ENCODE results near the gene FAM171A2. TPM values are rescaled to one million over a fixed set of nuclear protein-coding genes. Genes with fewer than 3 reads are reported as not detected.
"Not testable (repeated sequence)": the region's sequence is repeated elsewhere in the genome, so short reads cannot be mapped to it uniquely, and the experiment has no call there.

Gene FAM171A2
- total and polyA plus RNA-seq, 8 donors = 0.24 to 1.3 (median 0.69) TPM

- intact Hi-C loops (cut with DNase I) = no loop called here
- H3K9me3 ChIP-seq = no peaks in the 10 kb centered on the region
- peak in 1 of 4 donors; percentile 8 for ATAC-seq
- H3K36me3 ChIP-seq = no peaks in the 10 kb centered on the region
- WGBS, 2 donors = 47 to 60% methylated on average over 21 to 22 of the region's 22 CpGs
- peak in 2 of 6 donors; percentile 17 to 45 for DNase-seq
- no peak for TF ChIP-seq CTCF (IDR thresholded peaks at IDR 0.05)
- no peaks in the 10 kb centered on the region for H3K27me3 ChIP-seq
- no peak for FAIRE-seq
- no peak overlapping the region for H3K4me3 ChIP-seq
- no peaks in the 10 kb centered on the region for H3K4me1 ChIP-seq
- H3K27ac ChIP-seq = no peak overlapping the region
Observed at GRCh38 chr17:44375196-44376017, 11.8 kb upstream of the FAM171A2 start.

- ATAC-seq (peak in 2 of 4 donors; percentile 24 to 56), DNase-seq (peak in 2 of 6 donors; percentile 37 to 56), FAIRE-seq (no peak)
- WGBS, 2 donors = 38 to 45% methylated on average over 28 to 31 of the region's 31 CpGs
- Histone ChIP-seq H3K9me3 (no peaks in the 10 kb centered on the region), H3K36me3 (no peaks in the 10 kb centered on the region), H3K27ac (no peak overlapping the region), H3K27me3 (no peaks in the 10 kb centered on the region), H3K4me1 (no peaks in the 10 kb centered on the region), H3K4me3 (no peak overlapping the region)
- intact Hi-C loops (cut with DNase I) = no loop called here
- no peak for TF ChIP-seq CTCF (IDR thresholded peaks at IDR 0.05)
Observed at GRCh38 chr17:44374306-44375195, 10.9 kb upstream of the FAM171A2 start.

- no peak overlapping the region for H3K27ac ChIP-seq
- 62 to 72% methylated on average over 10 of the region's 10 CpGs for WGBS, 2 donors
- DNase-seq (peak in 1 of 6 donors; percentile 3), FAIRE-seq (no peak), ATAC-seq (no peak)
- no peaks in the 10 kb centered on the region for H3K36me3 ChIP-seq
- intact Hi-C loops (cut with DNase I) = no loop called here
- TF ChIP-seq CTCF (IDR thresholded peaks at IDR 0.05) = no peak
- H3K9me3 ChIP-seq = no peaks in the 10 kb centered on the region
- H3K4me1 ChIP-seq = no peaks in the 10 kb centered on the region
- no peaks in the 10 kb centered on the region for H3K27me3 ChIP-seq
- H3K4me3 ChIP-seq = no peak overlapping the region
Observed at GRCh38 chr17:44372036-44372435, 8.4 kb upstream of the FAM171A2 start.

DNA sequence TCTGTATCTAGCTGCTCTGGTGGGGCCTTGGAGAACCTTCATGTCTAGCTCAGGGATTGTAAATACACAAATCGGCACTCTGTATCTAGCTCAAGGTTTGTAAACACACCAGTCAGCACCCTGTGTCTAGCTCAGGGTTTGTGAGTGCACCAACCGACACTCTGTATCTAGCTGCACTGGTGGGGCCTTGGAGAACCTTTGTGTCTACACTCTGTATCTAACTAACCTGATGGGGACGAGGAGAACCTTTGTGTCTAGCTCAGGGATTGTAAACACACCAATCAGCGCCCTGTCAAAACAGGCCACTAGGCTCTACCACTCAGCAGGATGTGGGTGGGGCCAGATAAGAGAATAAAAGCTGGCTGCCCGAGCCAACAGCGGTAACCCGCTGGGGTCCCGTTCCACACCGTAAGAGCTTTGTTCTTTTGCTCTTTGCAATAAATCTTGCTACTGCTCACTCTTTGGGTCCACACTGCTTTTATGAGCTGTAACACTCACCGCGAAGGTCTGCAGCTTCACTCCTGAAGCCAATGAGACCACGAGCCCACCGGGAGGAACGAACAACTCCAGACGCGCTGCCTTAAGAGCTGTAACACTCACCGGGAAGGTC is 5.9 kb upstream of the FAM171A2 start:
- FAIRE-seq; ATAC-seq; H3K36me3 ChIP-seq; intact Hi-C loops (cut with DNase I); H3K9me3 ChIP-seq; DNase-seq; H3K27ac ChIP-seq; H3K4me1 ChIP-seq; H3K4me3 ChIP-seq; H3K27me3 ChIP-seq: not testable (repeated sequence)
- WGBS, 2 donors = 57 to 59% methylated on average over 17 of the region's 17 CpGs

DNA sequence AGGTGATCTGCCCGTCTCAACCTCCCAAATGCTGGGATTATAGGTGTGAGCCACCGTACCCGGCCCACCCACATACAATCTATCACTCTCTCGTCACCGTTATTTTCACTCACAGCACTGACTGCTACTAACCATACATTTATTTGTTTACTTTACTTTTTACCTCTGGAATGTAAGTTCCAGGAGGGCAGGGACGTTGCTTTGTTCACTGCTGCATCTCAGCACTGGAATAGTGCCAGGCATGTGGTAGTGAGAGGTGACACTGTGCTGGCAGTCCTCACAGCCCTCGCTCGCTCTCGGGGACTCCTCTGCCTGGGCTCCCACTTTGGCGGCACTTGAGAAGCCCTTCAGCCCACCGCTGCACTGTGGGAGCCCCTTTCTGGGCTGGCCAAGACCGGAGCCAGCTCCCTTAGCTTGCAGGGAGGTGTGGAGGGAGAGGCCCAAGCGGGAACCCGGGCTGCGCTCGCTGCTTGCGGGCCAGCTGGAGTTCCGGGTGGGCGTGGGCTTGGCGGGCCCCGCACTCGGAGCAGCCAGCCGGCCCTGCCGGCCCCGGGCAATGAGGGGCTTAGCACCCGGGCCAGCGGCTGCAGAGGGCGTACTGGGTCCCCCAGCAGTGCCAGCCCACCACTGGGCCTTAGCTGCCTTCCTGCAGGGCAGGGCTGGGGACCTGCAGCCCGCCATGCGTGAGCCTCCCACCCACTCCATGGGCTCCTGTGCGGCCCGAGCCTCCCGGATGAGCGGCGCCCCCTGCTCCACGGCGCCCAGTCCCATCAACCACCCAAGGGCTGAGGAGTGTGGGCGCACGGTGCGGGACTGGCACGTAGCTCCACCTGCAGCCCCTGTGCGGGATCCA is 5.0 kb upstream of the FAM171A2 start:
- FAIRE-seq; intact Hi-C loops (cut with DNase I); H3K4me3 ChIP-seq; H3K9me3 ChIP-seq; DNase-seq; H3K27ac ChIP-seq; H3K36me3 ChIP-seq; H3K4me1 ChIP-seq; H3K27me3 ChIP-seq; ATAC-seq: not testable (repeated sequence)
- 90 to 92% methylated on average over 37 to 42 of the region's 42 CpGs for WGBS, 2 donors
